CD4-positive, alpha-beta T cell treated with Interleukin-17A for 4 hours (primary cell): ENCODE measurements around the gene POLDIP2.

Experiments used
- DNase-seq: peaks from one replicate; pipeline ENCODE4 v3.0.0-alpha.2; 2020; ENCODE audit warnings: mixed read lengths

The POLDIP2 gene

GRCh38 chr17:28335201-28335958 is 21.9 kb downstream of the POLDIP2 start, which contains the start of the genes IFT20 and TNFAIP1:
IFT20 (minus strand) TSS chr17:28335472; CDS start chr17:28331985, 3,487 bp downstream.
TNFAIP1 (plus strand) TSS chr17:28335761; CDS start chr17:28339522, 3,761 bp downstream.
- peak; percentile 96 for DNase-seq

GRCh38 chr17:28334666-28335200 is 22.6 kb downstream of the POLDIP2 start:
- no peak for DNase-seq

- DNase-seq, result no peak
Measured at GRCh38 chr17:28334171-28334570, 23.2 kb downstream of the POLDIP2 start.

- no peak for DNase-seq
Measured at GRCh38 chr17:28333083-28333746, 24.1 kb downstream of the POLDIP2 start.

- no peak for DNase-seq
Measured at GRCh38 chr17:28331891-28332420, 25.4 kb downstream of the POLDIP2 start.

- DNase-seq, result no peak
Measured at GRCh38 chr17:28330671-28331070, 26.7 kb downstream of the POLDIP2 start.

- no peak for DNase-seq
Measured at GRCh38 chr17:28328325-28328724, 29.0 kb downstream of the POLDIP2 start.

- DNase-seq, result no peak
Measured at GRCh38 chr17:28327709-28328108, 29.6 kb downstream of the POLDIP2 start.

GRCh38 chr17:28327031-28327607 is 30.2 kb downstream of the POLDIP2 start:
- DNase-seq, result no peak

GRCh38 chr17:28326114-28326513 is 31.2 kb downstream of the POLDIP2 start:
- DNase-seq, result no peak

- no peak for DNase-seq
Measured at GRCh38 chr17:28325211-28325610, 32.1 kb downstream of the POLDIP2 start.

- DNase-seq, result no peak
Measured at GRCh38 chr17:28324781-28325180, 32.5 kb downstream of the POLDIP2 start.

- DNase-seq, result no peak
Measured at GRCh38 chr17:28324267-28324745, 33.0 kb downstream of the POLDIP2 start.

- DNase-seq, result no peak
Measured at GRCh38 chr17:28320215-28321061, 36.9 kb downstream of the POLDIP2 start.

- no peak for DNase-seq
Measured at GRCh38 chr17:28319598-28319935, 37.8 kb downstream of the POLDIP2 start.

GRCh38 chr17:28318759-28319597 is 38.3 kb downstream of the POLDIP2 start, which contains the start of gene TMEM97:
TMEM97 (plus strand) TSS chr17:28319200; CDS start chr17:28319240, 40 bp downstream.
- DNase-seq, result peak; percentile 95

GRCh38 chr17:28317966-28318758 is 39.2 kb downstream of the POLDIP2 start:
- no peak for DNase-seq

- no peak for DNase-seq
Measured at GRCh38 chr17:28317099-28317965, 40.0 kb downstream of the POLDIP2 start.
